Measurements from ENCODE around the gene DAG1. TPM values are rescaled to one million over a fixed set of nuclear protein-coding genes. Genes with fewer than 3 reads are reported as not detected.

The DAG1 gene
- total and polyA plus RNA-seq, 2 experiments from 2014 or later: 29.9 to 152 TPM

DNA sequence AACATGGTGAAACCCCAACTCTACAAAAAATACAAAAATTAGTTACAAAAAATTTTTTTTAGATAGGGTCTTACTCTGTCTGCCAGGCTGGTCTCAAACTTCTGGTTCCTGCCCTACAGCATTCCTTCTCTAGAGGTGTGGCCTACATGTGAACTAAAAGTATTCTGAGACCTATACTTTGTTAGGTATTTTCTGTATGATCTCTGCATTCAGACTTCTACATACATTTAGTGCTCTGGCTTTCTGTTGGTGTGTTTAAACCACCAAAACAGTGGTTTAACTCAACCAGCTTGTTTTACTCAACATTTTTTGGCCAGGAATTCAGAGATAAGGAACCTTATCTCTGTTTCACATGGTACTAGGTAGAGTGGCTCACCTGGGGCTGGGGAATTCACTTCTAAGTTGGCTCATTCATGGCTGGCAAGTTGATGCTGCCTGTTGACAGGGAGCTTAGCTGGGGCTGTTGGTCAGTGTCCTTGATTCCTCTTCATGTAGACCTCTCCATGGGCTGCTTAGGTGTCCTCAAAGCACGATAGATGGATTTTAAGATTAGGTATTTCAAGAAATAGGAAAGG lies 42.8 kb downstream of the DAG1 start:
- Histone ChIP-seq H3K27me3 (ENCODE audit: insufficient read depth) (no peaks in the 10 kb centered on the region), H3K4me3 (no peak overlapping the region), H3K9me2 (ENCODE audit: insufficient read depth) (no peaks in the 10 kb centered on the region), H3K4me1 (ENCODE audit: insufficient read depth) (no peaks in the 10 kb centered on the region), H3K79me2 (replicated peaks; ENCODE audit: insufficient read depth) (peaks cover 49% of the 10 kb centered on the region), H4K20me1 (replicated peaks; ENCODE audit: insufficient read depth) (peaks cover 7% of the 10 kb centered on the region), H3K4me2 (no peak overlapping the region), H3F3A (replicated peaks; ENCODE audit: low read depth) (peaks cover 7% of the 10 kb centered on the region), H3K36me3 (ENCODE audit: insufficient read depth) (peaks cover 21% of the 10 kb centered on the region), H3K27ac (ENCODE audit: low read depth) (no peak overlapping the region), H2AFZ (no peak overlapping the region)
- Mint-ChIP-seq H3K4me1 (no peaks in the 10 kb centered on the region), H3K27ac (no peak overlapping the region), H3K9me3 (no peaks in the 10 kb centered on the region), H3K27me3 (ENCODE audit: insufficient read depth, low read depth, poor library complexity) (no peaks in the 10 kb centered on the region), H3K4me3 (no peak overlapping the region), H3K36me3 (ENCODE audit: low read depth) (peaks cover 54% of the 10 kb centered on the region)
- DNase-seq (ENCODE audit: low spot score): no peak
- ATAC-seq: no peak
- TF ChIP-seq ZNF331 (CRISPR knock-in tag; IDR thresholded peaks at IDR 0.05; ENCODE audit: low read depth): no peak
- TF ChIP-seq CREB1 (CRISPR knock-in tag; IDR thresholded peaks at IDR 0.05; ENCODE audit: low read depth): no peak
- no peak for TF ChIP-seq STAT1 (IDR thresholded peaks at IDR 0.05; ENCODE audit: unreplicated experiment)
- TF ChIP-seq JUNB (IDR thresholded peaks at IDR 0.05; ENCODE audit: unreplicated experiment): no peak
- TF ChIP-seq, protein P1, sequence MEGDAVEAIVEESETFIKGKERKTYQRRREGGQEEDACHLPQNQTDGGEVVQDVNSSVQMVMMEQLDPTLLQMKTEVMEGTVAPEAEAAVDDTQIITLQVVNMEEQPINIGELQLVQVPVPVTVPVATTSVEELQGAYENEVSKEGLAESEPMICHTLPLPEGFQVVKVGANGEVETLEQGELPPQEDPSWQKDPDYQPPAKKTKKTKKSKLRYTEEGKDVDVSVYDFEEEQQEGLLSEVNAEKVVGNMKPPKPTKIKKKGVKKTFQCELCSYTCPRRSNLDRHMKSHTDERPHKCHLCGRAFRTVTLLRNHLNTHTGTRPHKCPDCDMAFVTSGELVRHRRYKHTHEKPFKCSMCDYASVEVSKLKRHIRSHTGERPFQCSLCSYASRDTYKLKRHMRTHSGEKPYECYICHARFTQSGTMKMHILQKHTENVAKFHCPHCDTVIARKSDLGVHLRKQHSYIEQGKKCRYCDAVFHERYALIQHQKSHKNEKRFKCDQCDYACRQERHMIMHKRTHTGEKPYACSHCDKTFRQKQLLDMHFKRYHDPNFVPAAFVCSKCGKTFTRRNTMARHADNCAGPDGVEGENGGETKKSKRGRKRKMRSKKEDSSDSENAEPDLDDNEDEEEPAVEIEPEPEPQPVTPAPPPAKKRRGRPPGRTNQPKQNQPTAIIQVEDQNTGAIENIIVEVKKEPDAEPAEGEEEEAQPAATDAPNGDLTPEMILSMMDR (conservative IDR thresholded peaks at IDR 0.05; ENCODE audit: low read depth in 2 of 2): no peak
- TF ChIP-seq, protein P2, sequence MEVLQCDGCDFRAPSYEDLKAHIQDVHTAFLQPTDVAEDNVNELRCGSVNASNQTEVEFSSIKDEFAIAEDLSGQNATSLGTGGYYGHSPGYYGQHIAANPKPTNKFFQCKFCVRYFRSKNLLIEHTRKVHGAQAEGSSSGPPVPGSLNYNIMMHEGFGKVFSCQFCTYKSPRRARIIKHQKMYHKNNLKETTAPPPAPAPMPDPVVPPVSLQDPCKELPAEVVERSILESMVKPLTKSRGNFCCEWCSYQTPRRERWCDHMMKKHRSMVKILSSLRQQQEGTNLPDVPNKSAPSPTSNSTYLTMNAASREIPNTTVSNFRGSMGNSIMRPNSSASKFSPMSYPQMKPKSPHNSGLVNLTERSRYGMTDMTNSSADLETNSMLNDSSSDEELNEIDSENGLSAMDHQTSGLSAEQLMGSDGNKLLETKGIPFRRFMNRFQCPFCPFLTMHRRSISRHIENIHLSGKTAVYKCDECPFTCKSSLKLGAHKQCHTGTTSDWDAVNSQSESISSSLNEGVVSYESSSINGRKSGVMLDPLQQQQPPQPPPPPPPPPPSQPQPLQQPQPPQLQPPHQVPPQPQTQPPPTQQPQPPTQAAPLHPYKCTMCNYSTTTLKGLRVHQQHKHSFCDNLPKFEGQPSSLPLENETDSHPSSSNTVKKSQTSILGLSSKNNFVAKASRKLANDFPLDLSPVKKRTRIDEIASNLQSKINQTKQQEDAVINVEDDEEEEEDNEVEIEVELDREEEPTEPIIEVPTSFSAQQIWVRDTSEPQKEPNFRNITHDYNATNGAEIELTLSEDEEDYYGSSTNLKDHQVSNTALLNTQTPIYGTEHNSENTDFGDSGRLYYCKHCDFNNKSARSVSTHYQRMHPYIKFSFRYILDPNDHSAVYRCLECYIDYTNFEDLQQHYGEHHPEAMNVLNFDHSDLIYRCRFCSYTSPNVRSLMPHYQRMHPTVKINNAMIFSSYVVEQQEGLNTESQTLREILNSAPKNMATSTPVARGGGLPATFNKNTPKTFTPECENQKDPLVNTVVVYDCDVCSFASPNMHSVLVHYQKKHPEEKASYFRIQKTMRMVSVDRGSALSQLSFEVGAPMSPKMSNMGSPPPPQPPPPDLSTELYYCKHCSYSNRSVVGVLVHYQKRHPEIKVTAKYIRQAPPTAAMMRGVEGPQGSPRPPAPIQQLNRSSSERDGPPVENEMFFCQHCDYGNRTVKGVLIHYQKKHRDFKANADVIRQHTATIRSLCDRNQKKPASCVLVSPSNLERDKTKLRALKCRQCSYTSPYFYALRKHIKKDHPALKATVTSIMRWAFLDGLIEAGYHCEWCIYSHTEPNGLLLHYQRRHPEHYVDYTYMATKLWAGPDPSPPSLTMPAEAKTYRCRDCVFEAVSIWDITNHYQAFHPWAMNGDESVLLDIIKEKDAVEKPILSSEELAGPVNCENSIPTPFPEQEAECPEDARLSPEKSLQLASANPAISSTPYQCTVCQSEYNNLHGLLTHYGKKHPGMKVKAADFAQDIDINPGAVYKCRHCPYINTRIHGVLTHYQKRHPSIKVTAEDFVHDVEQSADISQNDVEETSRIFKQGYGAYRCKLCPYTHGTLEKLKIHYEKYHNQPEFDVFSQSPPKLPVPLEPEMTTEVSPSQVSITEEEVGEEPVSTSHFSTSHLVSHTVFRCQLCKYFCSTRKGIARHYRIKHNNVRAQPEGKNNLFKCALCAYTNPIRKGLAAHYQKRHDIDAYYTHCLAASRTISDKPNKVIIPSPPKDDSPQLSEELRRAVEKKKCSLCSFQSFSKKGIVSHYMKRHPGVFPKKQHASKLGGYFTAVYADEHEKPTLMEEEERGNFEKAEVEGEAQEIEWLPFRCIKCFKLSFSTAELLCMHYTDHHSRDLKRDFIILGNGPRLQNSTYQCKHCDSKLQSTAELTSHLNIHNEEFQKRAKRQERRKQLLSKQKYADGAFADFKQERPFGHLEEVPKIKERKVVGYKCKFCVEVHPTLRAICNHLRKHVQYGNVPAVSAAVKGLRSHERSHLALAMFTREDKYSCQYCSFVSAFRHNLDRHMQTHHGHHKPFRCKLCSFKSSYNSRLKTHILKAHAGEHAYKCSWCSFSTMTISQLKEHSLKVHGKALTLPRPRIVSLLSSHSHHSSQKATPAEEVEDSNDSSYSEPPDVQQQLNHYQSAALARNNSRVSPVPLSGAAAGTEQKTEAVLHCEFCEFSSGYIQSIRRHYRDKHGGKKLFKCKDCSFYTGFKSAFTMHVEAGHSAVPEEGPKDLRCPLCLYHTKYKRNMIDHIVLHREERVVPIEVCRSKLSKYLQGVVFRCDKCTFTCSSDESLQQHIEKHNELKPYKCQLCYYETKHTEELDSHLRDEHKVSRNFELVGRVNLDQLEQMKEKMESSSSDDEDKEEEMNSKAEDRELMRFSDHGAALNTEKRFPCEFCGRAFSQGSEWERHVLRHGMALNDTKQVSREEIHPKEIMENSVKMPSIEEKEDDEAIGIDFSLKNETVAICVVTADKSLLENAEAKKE (CRISPR knock-in tag; IDR thresholded peaks at IDR 0.05): no peak
- TF ChIP-seq, protein P3, sequence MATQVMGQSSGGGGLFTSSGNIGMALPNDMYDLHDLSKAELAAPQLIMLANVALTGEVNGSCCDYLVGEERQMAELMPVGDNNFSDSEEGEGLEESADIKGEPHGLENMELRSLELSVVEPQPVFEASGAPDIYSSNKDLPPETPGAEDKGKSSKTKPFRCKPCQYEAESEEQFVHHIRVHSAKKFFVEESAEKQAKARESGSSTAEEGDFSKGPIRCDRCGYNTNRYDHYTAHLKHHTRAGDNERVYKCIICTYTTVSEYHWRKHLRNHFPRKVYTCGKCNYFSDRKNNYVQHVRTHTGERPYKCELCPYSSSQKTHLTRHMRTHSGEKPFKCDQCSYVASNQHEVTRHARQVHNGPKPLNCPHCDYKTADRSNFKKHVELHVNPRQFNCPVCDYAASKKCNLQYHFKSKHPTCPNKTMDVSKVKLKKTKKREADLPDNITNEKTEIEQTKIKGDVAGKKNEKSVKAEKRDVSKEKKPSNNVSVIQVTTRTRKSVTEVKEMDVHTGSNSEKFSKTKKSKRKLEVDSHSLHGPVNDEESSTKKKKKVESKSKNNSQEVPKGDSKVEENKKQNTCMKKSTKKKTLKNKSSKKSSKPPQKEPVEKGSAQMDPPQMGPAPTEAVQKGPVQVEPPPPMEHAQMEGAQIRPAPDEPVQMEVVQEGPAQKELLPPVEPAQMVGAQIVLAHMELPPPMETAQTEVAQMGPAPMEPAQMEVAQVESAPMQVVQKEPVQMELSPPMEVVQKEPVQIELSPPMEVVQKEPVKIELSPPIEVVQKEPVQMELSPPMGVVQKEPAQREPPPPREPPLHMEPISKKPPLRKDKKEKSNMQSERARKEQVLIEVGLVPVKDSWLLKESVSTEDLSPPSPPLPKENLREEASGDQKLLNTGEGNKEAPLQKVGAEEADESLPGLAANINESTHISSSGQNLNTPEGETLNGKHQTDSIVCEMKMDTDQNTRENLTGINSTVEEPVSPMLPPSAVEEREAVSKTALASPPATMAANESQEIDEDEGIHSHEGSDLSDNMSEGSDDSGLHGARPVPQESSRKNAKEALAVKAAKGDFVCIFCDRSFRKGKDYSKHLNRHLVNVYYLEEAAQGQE (IDR thresholded peaks at IDR 0.05; ENCODE audit: unreplicated experiment): no peak
- no peak for TF ChIP-seq ZNF114 (CRISPR knock-in tag; IDR thresholded peaks at IDR 0.05)
- no peak for TF ChIP-seq EZH2phosphoT487 (IDR thresholded peaks at IDR 0.05; ENCODE audit: unreplicated experiment)
- TF ChIP-seq, protein P4, sequence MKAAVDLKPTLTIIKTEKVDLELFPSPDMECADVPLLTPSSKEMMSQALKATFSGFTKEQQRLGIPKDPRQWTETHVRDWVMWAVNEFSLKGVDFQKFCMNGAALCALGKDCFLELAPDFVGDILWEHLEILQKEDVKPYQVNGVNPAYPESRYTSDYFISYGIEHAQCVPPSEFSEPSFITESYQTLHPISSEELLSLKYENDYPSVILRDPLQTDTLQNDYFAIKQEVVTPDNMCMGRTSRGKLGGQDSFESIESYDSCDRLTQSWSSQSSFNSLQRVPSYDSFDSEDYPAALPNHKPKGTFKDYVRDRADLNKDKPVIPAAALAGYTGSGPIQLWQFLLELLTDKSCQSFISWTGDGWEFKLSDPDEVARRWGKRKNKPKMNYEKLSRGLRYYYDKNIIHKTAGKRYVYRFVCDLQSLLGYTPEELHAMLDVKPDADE (IDR thresholded peaks at IDR 0.05): no peak
- no peak for TF ChIP-seq NANOG (IDR thresholded peaks at IDR 0.05; ENCODE audit: borderline replicate concordance)
- TF ChIP-seq POLR2AphosphoS5 (IDR thresholded peaks at IDR 0.05; ENCODE audit: low read depth): no peak
- TF ChIP-seq EZH2 (IDR thresholded peaks at IDR 0.05; ENCODE audit: low read depth, unreplicated experiment): no peak
